GM19372 (cell line): ENCODE results near the gene TNNT3.

Source experiments
- ATAC-seq: cut with Tn5 transposase; IDR thresholded peaks from one replicate; pipeline ENCODE4 v1.9.1; 2021; ENCODE audit warnings: mild to moderate bottlenecking, low read depth, moderate library complexity; ENCODE audit not compliant: unreplicated experiment

The TNNT3 gene

GRCh38 chr11:1920128-1920908 lies 815 bp downstream of the TNNT3 start:
- no peak for ATAC-seq

- ATAC-seq = no peak
These were observed 1.5 kb downstream of the TNNT3 start for GRCh38 chr11:1920909-1921573.

GRCh38 chr11:1921574-1922141 lies 2.2 kb downstream of the TNNT3 start:
- no peak for ATAC-seq

- ATAC-seq = no peak
These were observed 3.1 kb downstream of the TNNT3 start for GRCh38 chr11:1922481-1923081.

GRCh38 chr11:1923201-1923956 lies 3.9 kb downstream of the TNNT3 start:
- ATAC-seq = no peak

- no peak for ATAC-seq
These were observed 4.7 kb downstream of the TNNT3 start for GRCh38 chr11:1924181-1924580.

- no peak for ATAC-seq
These were observed 5.3 kb downstream of the TNNT3 start for GRCh38 chr11:1924646-1925372.

GRCh38 chr11:1925373-1926155 lies 6.1 kb downstream of the TNNT3 start:
- ATAC-seq = no peak

- no peak for ATAC-seq
These were observed 6.9 kb downstream of the TNNT3 start for GRCh38 chr11:1926156-1927025.

- ATAC-seq = no peak
These were observed 7.7 kb downstream of the TNNT3 start for GRCh38 chr11:1927026-1927847.

- ATAC-seq = no peak
These were observed 8.5 kb downstream of the TNNT3 start for GRCh38 chr11:1927848-1928469.

GRCh38 chr11:1928470-1928890 lies 9.0 kb downstream of the TNNT3 start:
- no peak for ATAC-seq

GRCh38 chr11:1928891-1929541 lies 9.5 kb downstream of the TNNT3 start:
- ATAC-seq = no peak

GRCh38 chr11:1929621-1930461 lies 10.3 kb downstream of the TNNT3 start:
- no peak for ATAC-seq

- no peak for ATAC-seq
These were observed 10.9 kb downstream of the TNNT3 start for GRCh38 chr11:1930462-1930830.
